Limb (tissue), 2 donors: ENCODE measurements around the gene FGF2.
"Not testable (repeated sequence)": the region's sequence is repeated elsewhere in the genome, so short reads cannot be mapped to it uniquely, and the experiment has no call there.

Source experiments
- DNase-seq, 2 donors: peaks; one replicate each; pipeline ENCODE4 v3.0.0-alpha.2; 2016; ENCODE audit errors: extremely low spot score in 2 of 2

The FGF2 gene

DNA sequence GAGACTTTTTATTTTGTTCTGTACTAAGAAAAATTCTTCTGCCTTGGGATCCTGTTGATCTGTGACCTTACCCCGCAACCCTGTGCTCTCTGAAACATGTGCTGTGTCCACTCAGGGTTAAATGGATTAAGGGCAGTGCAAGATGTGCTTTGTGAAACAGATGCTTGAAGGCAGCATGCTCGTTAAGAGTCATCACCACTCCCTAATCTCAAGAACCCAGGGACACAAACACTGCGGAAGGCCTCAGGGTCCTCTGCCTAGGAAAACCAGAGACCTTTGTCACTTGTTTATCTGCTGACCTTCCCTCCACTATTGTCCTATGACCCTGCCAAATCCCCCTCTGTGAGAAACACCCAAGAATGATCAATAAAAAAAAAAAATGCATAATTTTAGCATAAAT, 13.8 kb upstream of the FGF2 start:
- not testable (repeated sequence) for DNase-seq

DNA sequence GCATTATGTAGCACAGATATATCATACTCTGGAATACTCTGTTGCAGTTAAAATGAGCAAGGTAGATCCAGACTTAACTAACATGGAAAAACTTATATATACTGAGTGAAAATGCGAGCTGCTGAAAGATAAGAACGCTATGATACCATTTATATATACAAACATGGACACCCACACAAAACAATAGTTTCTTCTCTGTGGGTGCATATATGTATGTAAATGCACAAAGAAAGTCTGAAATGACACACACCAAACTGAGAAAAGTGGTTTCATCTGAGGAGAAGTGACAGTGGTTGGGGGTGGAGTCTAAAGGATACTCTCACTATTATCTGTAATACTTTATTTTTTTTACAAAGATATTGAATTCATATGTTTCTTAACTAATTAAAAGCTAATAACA, 12.2 kb upstream of the FGF2 start:
- DNase-seq, result no peak

DNA sequence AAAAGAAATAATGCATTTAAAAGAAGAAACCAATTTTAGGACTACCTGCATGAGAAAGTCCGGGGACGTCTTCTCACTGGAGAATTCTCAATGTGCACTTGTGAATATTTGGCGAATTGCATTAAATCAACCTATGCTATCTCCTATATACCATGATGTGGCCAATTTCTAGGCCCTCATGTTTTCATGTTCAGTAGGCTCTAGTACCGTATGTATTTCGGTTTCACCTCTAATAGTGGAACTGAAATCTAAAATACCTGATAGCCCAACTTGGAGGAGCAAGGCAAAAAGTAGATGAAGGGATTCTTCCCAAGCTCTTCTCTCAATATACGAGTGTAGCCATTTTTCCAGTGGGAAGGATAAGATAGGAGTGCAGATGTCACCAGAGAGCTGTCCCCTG, 11.4 kb upstream of the FGF2 start:
- no peak for DNase-seq

DNA sequence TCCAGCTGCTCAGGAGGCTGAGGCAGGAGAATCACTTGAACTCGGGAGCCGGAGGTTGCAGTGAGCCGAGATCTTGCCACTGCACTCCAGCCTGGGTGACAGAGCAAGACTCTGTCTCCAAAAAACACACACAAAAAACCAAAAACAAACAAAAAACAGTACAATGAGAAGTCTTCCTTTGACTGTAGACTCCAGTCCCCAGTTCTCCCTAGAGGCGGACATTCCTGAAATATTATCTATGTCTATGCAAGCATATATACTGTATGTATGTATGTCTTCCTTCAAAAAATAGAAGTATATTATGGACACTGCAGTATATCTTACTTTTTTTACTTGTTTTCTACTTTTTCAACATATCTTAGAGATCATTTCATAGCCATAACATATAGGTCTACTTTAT, 10.2 kb upstream of the FGF2 start:
- DNase-seq, result no peak

DNA sequence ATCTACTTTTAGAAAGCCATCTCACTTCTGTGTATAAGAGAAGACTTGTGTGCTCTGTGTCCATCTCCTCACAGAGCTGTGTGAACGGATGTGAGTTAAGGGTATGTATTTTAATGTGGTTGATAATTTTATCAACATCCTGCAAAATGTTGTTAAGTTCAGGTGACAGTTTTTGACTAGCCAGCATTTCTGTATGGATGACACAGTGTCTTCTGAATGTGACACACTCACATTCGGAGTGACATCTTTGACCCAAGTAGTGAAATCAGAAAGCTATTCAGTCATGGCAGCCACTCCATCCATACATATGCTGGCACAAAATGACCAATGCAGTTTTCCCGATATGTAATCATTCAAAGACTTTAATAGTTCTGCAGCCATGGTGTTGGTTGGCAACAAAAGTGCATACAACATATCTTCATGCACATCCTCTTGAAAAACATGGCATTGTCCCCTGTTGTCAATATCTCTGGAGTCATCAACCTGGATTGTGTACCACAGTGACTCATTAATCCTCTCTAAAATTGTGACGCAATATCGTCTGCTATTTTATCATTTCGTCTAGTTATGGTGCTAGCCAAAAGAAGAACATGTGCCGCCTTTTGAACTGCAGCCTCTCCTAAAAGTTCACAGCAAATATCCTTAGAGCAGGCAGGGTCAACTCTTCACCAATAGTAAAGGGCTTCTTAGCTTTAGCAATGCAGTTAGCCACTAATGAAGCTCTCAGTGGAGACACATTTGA, 6.8 kb upstream of the FGF2 start:
- no peak for DNase-seq

DNA sequence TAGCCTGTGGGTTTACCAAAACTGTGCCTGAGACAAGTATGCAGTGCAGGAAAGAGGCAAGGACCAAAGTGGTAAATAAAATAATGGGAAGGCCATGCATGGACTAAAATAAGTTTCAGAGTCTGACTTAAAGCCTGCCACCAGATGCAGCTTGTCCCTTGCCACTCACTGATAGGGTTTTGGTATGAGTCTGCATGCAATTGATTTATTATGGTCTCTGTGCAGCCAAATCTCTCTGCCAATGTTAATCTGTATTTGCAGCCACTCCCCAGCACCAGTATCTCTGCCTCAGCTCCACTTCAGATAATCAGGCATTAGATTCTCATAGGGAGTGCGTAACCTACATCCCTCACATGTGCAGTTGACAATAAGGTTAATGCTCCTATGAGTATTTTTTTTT, 5.5 kb upstream of the FGF2 start:
- no peak for DNase-seq

DNA sequence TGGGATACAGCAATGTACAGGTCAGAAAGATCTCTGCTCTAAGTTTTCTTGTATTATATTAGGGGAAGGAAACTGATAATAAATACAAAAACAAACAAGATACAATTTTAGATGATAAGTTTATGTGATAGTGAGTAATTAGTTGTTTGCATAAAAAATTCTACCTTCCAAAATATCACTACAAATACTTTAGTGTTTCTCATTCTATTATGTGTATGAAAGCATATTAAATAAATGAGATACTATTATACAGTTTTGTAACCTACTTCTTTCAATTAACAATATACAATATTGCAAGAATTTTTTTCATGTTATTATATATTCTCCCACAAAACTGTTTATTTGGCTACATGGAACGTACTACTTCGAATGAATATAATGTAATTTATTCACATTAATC, 4.2 kb upstream of the FGF2 start:
- DNase-seq, result no peak

DNA sequence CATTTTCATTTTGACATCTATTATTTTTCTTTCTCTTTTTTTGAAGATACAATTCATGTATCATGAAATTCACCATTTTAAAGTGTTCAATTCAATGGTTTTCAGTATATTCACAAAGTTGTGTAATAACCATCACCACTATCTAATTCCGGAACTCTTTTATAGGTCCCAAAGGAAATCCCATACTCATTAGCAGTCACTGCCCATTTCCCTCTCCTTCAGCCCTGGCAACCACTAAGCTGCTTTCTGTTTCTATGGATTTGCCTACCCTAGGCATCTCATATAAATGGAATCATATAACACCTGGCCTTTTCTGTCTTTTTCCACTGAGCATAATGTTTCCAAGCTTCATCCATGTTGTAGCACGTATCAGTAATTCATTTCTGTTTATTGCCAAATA, 3.2 kb upstream of the FGF2 start:
- no peak for DNase-seq

DNA sequence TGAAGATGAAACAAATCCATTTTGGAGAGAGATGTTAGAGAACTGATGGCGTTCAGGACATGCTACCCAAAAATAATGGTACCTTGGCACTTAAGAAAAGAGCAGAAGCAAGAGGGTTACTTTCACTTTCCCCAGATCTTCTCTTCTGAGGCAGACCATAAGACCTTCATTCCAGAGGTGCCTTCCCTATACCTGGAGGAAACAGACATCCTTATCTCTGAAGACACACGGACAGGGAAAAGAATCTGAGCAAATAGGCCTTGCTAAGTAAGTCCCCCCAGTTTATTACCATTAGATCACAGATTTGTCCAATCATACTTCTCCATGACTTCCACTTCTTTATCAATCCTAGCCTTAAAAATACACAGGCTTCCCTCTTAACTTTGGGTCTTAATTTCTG, 2.0 kb upstream of the FGF2 start:
- DNase-seq, result no peak

DNA sequence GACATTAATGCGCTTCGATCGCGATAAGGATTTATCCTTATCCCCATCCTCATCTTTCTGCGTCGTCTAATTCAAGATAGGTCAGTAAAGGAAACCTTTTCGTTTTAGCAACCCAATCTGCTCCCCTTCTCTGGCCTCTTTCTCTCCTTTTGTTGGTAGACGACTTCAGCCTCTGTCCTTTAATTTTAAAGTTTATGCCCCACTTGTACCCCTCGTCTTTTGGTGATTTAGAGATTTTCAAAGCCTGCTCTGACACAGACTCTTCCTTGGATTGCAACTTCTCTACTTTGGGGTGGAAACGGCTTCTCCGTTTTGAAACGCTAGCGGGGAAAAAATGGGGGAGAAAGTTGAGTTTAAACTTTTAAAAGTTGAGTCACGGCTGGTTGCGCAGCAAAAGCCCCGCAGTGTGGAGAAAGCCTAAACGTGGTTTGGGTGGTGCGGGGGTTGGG, 528 bp upstream of the FGF2 start:
- peak in 1 of 2 donors; percentile 30 for DNase-seq

DNA sequence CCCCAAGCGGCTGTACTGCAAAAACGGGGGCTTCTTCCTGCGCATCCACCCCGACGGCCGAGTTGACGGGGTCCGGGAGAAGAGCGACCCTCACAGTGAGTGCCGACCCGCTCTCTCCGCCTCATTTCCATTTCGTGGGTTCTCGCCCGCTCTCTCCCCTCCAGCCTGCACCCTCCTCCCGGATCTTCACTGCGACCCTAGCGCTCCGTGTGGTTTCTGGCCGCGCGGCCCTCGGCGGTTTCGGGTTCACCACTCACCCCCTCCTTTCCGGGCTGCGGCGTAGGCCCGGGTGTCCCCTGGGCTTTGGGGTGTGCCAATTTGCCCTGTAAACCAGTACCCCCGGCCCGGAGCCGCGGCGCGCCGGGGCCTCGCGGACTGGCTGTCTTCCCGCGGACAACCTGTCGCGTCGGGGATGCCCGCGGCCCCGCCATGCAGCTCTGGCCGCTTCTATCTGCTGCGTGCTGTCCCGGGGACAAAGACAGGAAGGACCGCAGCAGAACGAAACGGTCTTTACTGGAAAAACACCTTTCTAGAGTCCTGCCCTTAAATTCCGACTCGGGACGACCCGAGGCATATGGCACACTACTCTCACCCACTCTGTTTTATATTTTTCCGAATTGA, 737 bp downstream of the FGF2 start:
- peak; percentile 41 to 83 for DNase-seq

DNA sequence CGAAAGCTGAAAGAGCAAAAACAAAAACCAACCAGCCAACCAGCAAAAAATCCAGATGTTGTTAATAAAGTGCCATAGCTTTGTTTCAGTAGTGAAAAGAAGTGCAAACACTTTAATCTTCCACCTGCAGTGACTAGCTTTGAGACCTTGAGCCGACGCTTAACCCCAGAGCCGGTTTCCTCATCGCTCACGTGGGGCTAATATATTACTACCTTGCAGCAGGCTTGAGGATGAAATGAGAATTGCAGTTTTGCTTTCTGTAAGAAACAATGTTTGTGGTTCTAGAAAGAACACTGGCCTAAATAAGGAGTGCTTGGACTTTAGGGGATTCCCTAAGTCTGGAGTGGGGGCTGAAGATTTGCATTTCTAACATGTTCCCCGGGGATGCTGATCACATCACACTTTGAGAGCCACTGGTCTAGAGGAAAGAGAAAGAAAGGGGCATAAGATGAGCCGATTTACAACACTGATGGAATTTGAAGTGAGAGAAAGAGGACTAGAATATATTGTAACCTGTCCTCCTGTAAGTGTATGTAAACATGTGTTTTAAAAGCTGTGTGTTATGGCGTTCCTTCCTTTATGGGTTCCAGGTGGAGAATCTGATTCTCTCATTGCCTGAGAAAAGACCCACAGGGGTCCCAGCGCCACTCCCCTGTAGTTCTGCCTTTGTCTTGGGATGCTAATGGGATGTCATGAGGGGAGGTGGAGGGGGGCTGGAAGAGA, 1.4 kb downstream of the FGF2 start:
- DNase-seq, result peak; percentile 6 to 39

DNA sequence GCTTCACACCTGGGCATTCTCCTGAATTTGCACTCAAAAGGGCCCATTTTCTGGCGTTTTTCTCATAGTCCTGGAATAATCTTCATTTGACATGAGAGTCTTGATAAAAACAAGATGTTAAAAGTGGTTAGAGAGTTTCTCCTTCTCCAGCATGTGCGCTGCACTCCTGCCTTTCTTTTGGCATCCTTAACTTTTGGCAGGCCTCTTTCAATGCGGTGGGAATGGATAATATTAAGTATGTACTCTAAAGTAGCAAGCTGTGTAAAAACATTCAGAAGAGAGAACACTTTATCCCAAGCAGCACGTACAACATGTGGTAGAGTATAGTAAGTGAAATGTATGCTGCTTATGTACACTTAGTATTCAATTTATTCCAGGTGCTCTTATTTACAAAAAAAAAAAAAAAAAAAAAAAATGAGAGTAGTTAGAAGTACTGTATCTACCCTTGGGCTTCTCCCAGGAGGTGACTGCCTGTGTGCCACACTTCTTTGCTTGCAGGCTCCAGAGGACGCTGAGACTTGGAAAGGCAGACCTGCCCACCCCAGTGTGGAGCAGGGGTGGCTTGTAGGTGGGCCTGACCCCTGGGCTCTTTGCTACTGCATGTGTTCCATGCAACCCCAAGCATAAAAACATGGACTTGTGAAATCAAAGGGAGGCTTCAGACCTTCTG, 3.9 kb downstream of the FGF2 start:
- DNase-seq, result peak; percentile 42 to 89

DNA sequence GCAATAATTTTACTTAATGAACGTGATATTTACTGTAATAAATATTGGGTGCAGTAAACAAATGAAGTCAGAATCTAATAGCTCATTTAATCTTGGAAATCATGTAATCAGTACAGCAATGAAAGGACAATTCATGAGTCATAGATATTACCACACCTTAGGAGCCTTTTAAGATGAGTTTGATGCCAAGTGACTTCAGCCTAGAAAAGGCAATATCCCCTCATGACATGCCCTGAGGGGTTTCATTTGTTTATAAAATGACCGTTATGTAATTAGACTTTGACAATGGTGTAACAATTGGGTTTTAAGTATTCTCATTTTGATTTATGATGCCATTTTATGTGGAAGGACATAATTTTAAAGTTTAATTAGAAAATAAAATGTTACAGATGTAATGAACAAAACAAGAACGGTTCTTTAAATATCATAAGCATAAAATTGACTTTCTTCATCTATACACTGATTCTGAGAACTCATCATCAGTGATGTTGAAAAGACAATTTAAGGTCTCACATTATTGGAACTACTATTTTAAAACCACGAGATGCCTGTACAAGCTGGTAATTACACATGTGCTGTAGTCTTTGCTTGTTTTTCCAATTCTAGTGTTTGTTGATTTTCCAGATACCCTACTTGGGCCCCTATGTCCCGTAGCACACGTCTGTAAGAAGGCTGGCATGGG, 5.0 kb downstream of the FGF2 start:
- DNase-seq, result no peak

DNA sequence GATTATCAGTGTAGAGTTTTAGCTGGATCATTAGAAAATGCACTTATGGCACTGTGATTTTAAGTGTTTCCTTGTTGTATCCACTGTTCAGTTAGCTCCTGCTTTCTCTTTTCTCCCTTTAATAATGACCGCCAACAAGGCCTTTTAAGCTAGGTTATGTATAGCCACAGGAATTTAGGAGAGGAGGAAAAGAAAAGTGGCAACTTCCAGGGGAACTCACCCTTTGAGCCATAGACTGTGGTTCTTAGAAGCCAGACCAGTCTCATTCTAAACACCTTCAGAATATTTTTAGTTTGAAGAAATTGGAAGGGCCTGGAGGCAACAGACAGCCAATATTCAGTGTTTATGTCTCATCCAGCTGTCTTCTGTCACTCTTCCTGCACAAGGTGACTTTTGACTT, 6.1 kb downstream of the FGF2 start:
- no peak for DNase-seq

DNA sequence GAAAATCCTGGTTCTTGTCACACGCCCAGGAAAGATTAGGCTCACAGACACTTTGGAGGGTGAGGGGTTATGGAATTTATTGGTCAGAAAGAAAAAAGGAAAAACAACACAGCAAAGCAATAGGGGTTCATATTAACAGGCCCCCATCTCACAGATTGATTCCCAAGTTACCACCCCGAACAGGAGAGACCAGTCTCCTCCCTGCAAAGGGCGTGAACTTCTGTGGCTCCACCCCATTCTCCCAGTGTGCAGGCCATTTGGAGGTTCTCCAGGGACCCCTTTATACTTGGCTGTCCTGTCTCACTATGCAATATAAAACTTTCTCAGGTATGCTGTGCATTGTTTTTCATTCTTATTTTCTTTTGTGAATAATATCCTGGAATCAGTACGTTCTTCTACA, 7.4 kb downstream of the FGF2 start:
- no peak for DNase-seq

DNA sequence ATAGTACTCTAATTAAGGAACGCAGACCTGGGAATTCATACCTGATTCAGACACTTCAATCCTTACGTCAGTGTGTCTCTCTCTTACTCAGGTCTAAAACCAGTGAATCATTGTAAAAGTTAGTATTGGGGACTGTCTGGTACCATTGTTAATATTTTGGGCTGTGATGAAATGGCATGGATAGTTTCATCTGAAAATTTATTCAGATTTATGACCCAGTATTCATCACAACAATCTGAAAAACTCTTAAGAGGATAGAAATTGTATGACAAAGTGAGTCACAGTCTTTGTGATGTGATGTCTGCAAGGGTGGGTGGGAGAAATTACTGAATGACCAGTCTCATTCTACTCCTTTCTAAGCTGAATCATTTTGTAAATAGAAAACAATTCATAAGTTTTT, 10.3 kb downstream of the FGF2 start:
- DNase-seq, result no peak

DNA sequence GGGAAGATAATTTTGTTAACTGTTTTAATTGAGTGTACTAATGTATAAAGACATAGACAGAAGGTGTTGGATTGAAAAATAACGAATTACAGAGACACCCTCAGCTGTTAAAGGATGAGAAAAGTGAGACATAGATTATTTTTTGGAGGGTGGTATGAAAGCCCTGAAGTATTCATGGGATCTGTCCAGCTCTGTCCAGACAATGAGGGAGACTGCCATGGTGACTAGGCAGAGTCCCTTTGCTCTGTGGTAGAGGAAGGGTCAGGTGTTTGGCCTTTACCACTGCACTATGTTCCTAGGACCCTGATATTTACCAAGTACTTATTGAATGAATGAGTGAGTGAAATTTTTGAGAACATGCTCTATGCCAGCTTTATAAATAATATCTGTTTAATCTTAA, 11.4 kb downstream of the FGF2 start:
- no peak for DNase-seq

DNA sequence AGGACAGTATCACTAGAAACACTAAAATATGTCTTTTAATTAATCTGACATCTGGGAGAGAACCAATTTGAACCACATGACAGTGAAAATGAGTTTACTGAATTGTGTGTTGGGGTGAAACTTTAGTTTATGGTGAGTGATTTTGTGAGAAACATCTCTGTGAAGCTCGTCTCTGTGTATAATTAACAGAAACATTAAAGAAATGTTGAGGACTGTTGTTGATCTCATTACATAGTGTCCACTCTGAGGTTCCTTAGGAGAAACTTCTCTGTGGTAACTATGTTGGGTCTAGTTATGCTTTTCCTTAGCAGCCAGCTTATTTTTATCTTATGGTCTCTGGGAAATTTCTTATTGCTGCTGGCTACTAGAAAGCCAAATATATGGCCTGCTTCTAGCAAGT, 15.8 kb downstream of the FGF2 start:
- no peak for DNase-seq

DNA sequence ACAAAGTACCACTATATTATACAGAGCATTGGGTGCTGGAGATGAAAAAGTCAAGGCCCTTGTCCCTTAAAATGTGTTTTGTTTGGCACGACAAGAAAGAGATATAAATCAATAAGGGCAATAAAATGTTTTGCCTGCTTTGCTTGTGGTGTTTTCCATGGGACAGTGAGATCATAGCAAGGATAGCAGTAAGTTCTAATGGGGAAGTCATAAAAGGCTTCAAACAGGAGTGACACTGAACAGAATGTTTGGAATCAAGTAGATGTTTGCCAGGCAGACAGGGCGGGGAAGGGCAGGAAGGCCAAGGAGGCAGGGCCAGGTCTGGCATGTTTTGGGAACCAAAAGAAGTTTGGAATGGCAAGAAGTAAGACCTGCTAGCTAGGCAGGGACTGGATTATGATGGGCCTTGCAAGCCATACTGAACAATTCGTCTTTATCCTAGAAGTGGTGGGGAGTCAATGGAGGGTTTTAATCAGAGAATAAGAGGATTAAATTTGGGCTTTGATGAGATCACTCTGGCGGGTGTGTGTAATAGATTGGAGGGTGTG, 16.4 kb downstream of the FGF2 start:
- DNase-seq, result no peak

DNA sequence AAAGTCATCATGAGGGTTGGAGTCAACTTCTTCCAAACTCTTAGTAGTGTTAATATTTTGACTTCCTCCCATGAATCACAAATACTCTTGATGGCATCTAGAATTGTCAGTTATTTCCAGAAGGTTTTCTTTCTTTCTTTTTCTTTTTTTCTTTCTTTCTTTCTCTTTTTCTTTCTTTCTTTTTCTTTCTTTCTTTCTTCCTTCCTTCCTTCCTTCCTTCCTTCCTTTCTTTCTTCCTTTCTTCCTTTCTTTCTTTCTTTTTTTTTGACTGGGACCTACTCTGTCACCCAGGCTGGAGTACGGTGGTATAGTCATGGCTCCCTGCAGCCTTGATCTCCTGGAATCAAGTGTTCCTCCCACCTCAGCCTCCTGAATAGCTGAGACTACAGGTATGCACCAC, 17.8 kb downstream of the FGF2 start:
- DNase-seq, result not testable (repeated sequence)
